IPS-11a (cell line): ENCODE results near the gene PRDM16.

Source experiments
- H3K4me3 ChIP-seq: one replicate; pipeline ENCODE4 v1.5.1; 2013; ENCODE audit warnings: low read depth, low read length, control low read depth

The PRDM16 gene

GRCh38 chr1:3347257-3348020 lies 278.4 kb downstream of the PRDM16 start:
- H3K4me3 ChIP-seq: no peak overlapping the region

GRCh38 chr1:3348196-3348865 lies 279.3 kb downstream of the PRDM16 start:
- no peak overlapping the region for H3K4me3 ChIP-seq

- no peak overlapping the region for H3K4me3 ChIP-seq
Observed at GRCh38 chr1:3349161-3349967, 280.4 kb downstream of the PRDM16 start.

GRCh38 chr1:3349968-3350299 lies 280.9 kb downstream of the PRDM16 start:
- H3K4me3 ChIP-seq: no peak overlapping the region

- no peak overlapping the region for H3K4me3 ChIP-seq
Observed at GRCh38 chr1:3350506-3351261, 281.7 kb downstream of the PRDM16 start.

- no peak overlapping the region for H3K4me3 ChIP-seq
Observed at GRCh38 chr1:3351449-3352298, 282.7 kb downstream of the PRDM16 start.

- no peak overlapping the region for H3K4me3 ChIP-seq
Observed at GRCh38 chr1:3352299-3352951, 283.4 kb downstream of the PRDM16 start.

- H3K4me3 ChIP-seq: no peak overlapping the region
Observed at GRCh38 chr1:3352952-3353331, 283.9 kb downstream of the PRDM16 start.

GRCh38 chr1:3353876-3354275 lies 284.9 kb downstream of the PRDM16 start:
- no peak overlapping the region for H3K4me3 ChIP-seq

GRCh38 chr1:3355089-3355488 lies 286.1 kb downstream of the PRDM16 start:
- no peak overlapping the region for H3K4me3 ChIP-seq

GRCh38 chr1:3355894-3356826 lies 287.2 kb downstream of the PRDM16 start:
- H3K4me3 ChIP-seq: no peak overlapping the region

- H3K4me3 ChIP-seq: no peak overlapping the region
Observed at GRCh38 chr1:3356827-3357460, 287.9 kb downstream of the PRDM16 start.

- no peak overlapping the region for H3K4me3 ChIP-seq
Observed at GRCh38 chr1:3357526-3358297, 288.7 kb downstream of the PRDM16 start.

- H3K4me3 ChIP-seq: no peak overlapping the region
Observed at GRCh38 chr1:3359351-3359750, 290.3 kb downstream of the PRDM16 start.

GRCh38 chr1:3359756-3360440 lies 290.9 kb downstream of the PRDM16 start:
- no peak overlapping the region for H3K4me3 ChIP-seq

GRCh38 chr1:3360646-3361257 lies 291.7 kb downstream of the PRDM16 start:
- H3K4me3 ChIP-seq: no peak overlapping the region
